ENCODE data around the gene TIMP2. TPM values are rescaled to one million over a fixed set of nuclear protein-coding genes. Genes with fewer than 3 reads are reported as not detected.

Gene TIMP2
- total RNA-seq, 1 experiment from 2014 or later, result 29.0 TPM

DNA sequence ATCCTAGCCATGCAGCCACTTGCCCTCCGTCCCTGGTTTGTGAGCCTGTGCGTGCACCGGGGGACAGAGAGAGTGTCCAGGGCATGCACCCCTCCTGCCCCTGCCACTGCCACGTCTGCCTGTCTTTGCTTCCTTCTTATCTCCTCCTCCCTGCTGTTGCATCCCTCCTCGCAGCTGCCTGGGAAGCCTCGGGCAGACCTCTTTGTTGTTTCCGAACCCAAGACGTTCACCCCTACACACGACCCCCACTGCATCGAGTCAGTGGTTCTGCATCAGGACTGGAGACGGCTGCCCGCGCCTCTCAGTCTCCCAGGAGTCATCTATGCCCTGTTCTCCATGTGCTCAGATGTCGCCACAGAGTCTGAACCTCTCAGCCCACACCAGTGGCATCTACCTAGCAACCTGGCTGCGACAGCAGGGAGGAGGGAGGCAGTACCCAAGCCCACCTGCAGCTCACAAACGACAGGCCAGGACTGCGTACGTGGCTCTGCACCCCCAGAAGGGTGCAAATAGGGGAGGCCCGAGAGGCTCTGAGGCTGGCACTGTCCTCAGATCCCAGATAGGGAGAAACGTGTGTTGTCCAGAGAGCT, 5.2 kb downstream of the TIMP2 start:
- no CpG with 5 or more reads among the region's 20 CpGs for WGBS (ENCODE audit: extremely low coverage, insufficient read length, low lambda C conversion rate)

More for the DNA sequence above, 5.2 kb downstream of the TIMP2 start:
- Histone ChIP-seq H2AK5ac (ENCODE audit: insufficient read length, low read length) (no peak overlapping the region), H4K5ac (ENCODE audit: insufficient read length, low read depth, low read length) (no peak overlapping the region), H2AFZ (ENCODE audit: low read length) (no peak overlapping the region), H3K18ac (ENCODE audit: insufficient read length, low read depth, low read length) (no peak overlapping the region), H3K27ac (ENCODE audit: insufficient read length, low read depth, low read length) (no peak overlapping the region), H3K4me2 (ENCODE audit: insufficient read depth, insufficient read length, low read length) (no peak overlapping the region), H3K14ac (ENCODE audit: insufficient read depth, low read length) (no peak overlapping the region; the same call in 1 of the 2 replicates), H2BK15ac (ENCODE audit: low read depth, low read length) (no peak overlapping the region), H3K9ac (ENCODE audit: extremely low read depth, insufficient read length, low read length) (no peak overlapping the region), H3K23me2 (ENCODE audit: insufficient read length, low read depth, low read length, poor library complexity, severe bottlenecking) (peaks cover 7% of the 10 kb centered on the region), H3K23ac (ENCODE audit: insufficient read length, low read depth, low read length) (no peak overlapping the region), H3T11ph (ENCODE audit: low read length) (no peak overlapping the region), H4K8ac (replicated peaks; ENCODE audit: insufficient read length, low read depth, low read length) (no peak overlapping the region), H2BK5ac (ENCODE audit: insufficient read length, low read length) (no peak overlapping the region), H3K9me3 (ENCODE audit: control insufficient read depth, low read depth, low read length) (no peaks in the 10 kb centered on the region), H3K79me1 (ENCODE audit: insufficient read depth, low read depth, low read length, poor library complexity, severe bottlenecking) (peaks cover 4% of the 10 kb centered on the region), H4K20me1 (ENCODE audit: control insufficient read depth, insufficient read depth, insufficient read length) (peaks cover 3% of the 10 kb centered on the region), H3K56ac (ENCODE audit: insufficient read length, low read depth, low read length) (no peak overlapping the region), H2BK120ac (ENCODE audit: low read depth, low read length, poor library complexity, severe bottlenecking) (no peak overlapping the region), H3K27me3 (ENCODE audit: insufficient read depth, low read length) (no peaks in the 10 kb centered on the region), H3K4ac (ENCODE audit: low read depth, low read length) (no peak overlapping the region), H3K79me2 (ENCODE audit: insufficient read depth, low read length) (peaks cover 2% of the 10 kb centered on the region; the same call in 1 of the 2 replicates), H2BK20ac (ENCODE audit: low read depth, low read length, poor library complexity, severe bottlenecking) (no peak overlapping the region), H2BK12ac (ENCODE audit: insufficient read length, low read depth, low read length) (no peak overlapping the region), H3K4me1 (ENCODE audit: insufficient read depth, low read length) (peaks cover 7% of the 10 kb centered on the region; the same call in 1 of the 2 replicates), H4K91ac (ENCODE audit: insufficient read length, low read depth, low read length) (no peak overlapping the region)
- Mint-ChIP-seq H3K36me3 (ENCODE audit: insufficient read depth in 1 of 3, low read depth in 3 of 3) (peaks cover 0 to 4% (median 0%) of the 10 kb centered on the region in 3 experiments; a peak in 3 of 7 replicates), H3K27ac (peak overlapping the region in 1 of 3 experiments; percentile 88; a peak in 2 of 7 replicates), H3K4me1 (peaks cover 21 to 38% of the 10 kb centered on the region in 2 experiments), H3K27me3 (ENCODE audit: low read depth) (peaks cover 2% of the 10 kb centered on the region; the same call in 1 of the 2 replicates), H3K4me3 (no peak overlapping the region), H3K9me3 (no peaks in the 10 kb centered on the region)
- DNase-seq, result peak; percentile 27
- TF ChIP-seq, protein P1, sequence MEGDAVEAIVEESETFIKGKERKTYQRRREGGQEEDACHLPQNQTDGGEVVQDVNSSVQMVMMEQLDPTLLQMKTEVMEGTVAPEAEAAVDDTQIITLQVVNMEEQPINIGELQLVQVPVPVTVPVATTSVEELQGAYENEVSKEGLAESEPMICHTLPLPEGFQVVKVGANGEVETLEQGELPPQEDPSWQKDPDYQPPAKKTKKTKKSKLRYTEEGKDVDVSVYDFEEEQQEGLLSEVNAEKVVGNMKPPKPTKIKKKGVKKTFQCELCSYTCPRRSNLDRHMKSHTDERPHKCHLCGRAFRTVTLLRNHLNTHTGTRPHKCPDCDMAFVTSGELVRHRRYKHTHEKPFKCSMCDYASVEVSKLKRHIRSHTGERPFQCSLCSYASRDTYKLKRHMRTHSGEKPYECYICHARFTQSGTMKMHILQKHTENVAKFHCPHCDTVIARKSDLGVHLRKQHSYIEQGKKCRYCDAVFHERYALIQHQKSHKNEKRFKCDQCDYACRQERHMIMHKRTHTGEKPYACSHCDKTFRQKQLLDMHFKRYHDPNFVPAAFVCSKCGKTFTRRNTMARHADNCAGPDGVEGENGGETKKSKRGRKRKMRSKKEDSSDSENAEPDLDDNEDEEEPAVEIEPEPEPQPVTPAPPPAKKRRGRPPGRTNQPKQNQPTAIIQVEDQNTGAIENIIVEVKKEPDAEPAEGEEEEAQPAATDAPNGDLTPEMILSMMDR (conservative IDR thresholded peaks at IDR 0.05), result no peak

Data from H9 (cell line).